Neural cell (in vitro differentiated cells): ENCODE measurements around the gene CFAP157. TPM values are rescaled to one million over a fixed set of nuclear protein-coding genes. Genes with fewer than 3 reads are reported as not detected.

Experiments used
- H2AFZ ChIP-seq: fragments of 200-600, 300-800 bp; sonication (generic), shearing (Covaris generic); 2 replicates; pipeline ENCODE4 v1.6.0; 2014; ENCODE audit warnings: low read depth, mild to moderate bottlenecking, antibody characterized with exemption, low read length, moderate library complexity
- H3F3A ChIP-seq: fragments of 200-600 bp; shearing (Covaris generic); 2 replicates; pipeline ENCODE4 v1.6.1; 2016; ENCODE audit warnings: mild to moderate bottlenecking, moderate library complexity, mixed read lengths, antibody characterized with exemption, low read length; ENCODE audit not compliant: insufficient read depth, poor library complexity, severe bottlenecking
- H3K27ac ChIP-seq: fragments of 200-600, 300-800 bp; sonication (generic), shearing (Covaris generic); 2 replicates; pipeline ENCODE4 v1.5.1; 2014; ENCODE audit warnings: mild to moderate bottlenecking, low read length, moderate library complexity
- H3K27me3 ChIP-seq: fragments of 300-800, 200-600 bp; sonication (generic), shearing (Covaris generic); 2 replicates; pipeline ENCODE4 v1.6.0; 2014; ENCODE audit warnings: mild to moderate bottlenecking, low read depth, low read length, moderate library complexity; ENCODE audit not compliant: insufficient read depth
- H3K36me3 ChIP-seq: fragments of 300-800, 200-600 bp; sonication (generic), shearing (Covaris generic); 2 replicates; pipeline ENCODE4 v1.5.1; 2014; ENCODE audit warnings: mild to moderate bottlenecking, antibody characterized with exemption, low read length, moderate library complexity; ENCODE audit not compliant: insufficient read depth
- H3K4me2 ChIP-seq: fragments of 300-800, 200-600 bp; sonication (generic), shearing (Covaris generic); 2 replicates; pipeline ENCODE4 v1.6.0; 2014; ENCODE audit warnings: mild to moderate bottlenecking, low read length
- H3K4me3 ChIP-seq: fragments of 300-800, 200-600 bp; sonication (generic), shearing (Covaris generic); 2 replicates; pipeline ENCODE4 v1.5.1; 2014; ENCODE audit warnings: mild to moderate bottlenecking, low read length, moderate library complexity
- H3K79me2 ChIP-seq: fragments of 200-600 bp; shearing (Covaris generic); replicated peaks from 2 replicates; pipeline ENCODE4 v1.6.0; 2014; ENCODE audit warnings: mild to moderate bottlenecking, low read length, moderate library complexity; ENCODE audit not compliant: insufficient read depth
- H3K9ac ChIP-seq: fragments of 300-800, 200-600 bp; sonication (generic), shearing (Covaris generic); 2 replicates; pipeline ENCODE4 v1.6.1; 2016; ENCODE audit warnings: mild to moderate bottlenecking, low read length, mixed read lengths
- H3K9me2 ChIP-seq: fragments of 200-600 bp; shearing (Covaris generic); 2 replicates; pipeline ENCODE4 v1.6.1; 2016; ENCODE audit warnings: mild to moderate bottlenecking, low read length, mixed read lengths; ENCODE audit not compliant: insufficient read depth
- H3K9me3 ChIP-seq: fragments of 200-600, 300-800 bp; sonication (generic), shearing (Covaris generic); 2 replicates; pipeline ENCODE4 v1.6.1; 2016; ENCODE audit warnings: mild to moderate bottlenecking, mixed run types, low read length, moderate library complexity, mixed read lengths
- H4K20me1 ChIP-seq: fragments of 200-600 bp; shearing (Covaris generic); 2 replicates; pipeline ENCODE4 v1.6.1; 2016; ENCODE audit warnings: mild to moderate bottlenecking, mixed run types; ENCODE audit not compliant: insufficient read depth
- CTCF ChIP-seq: fragments of 450-650 bp; IDR thresholded peaks from 2 replicates; pipeline ENCODE4 v1.5.1; 2014; ENCODE audit warnings: antibody characterized with exemption, mild to moderate bottlenecking, moderate library complexity; ENCODE audit not compliant: poor library complexity, severe bottlenecking
- EP300 ChIP-seq: fragments of 450-650 bp; conservative IDR thresholded peaks from 2 replicates; pipeline ENCODE4 v1.6.1; 2014; ENCODE audit warnings: antibody characterized with exemption, mild to moderate bottlenecking, moderate library complexity; ENCODE audit not compliant: poor library complexity, severe bottlenecking
- EZH2 ChIP-seq: fragments of 200-600, 300-800 bp; shearing (Covaris generic), sonication (generic); IDR thresholded peaks from 2 replicates; pipeline ENCODE4 v1.6.1; 2014; ENCODE audit warnings: antibody characterized with exemption, low read length, borderline replicate concordance, mild to moderate bottlenecking; ENCODE audit not compliant: insufficient read depth, poor library complexity, severe bottlenecking
- MXI1 ChIP-seq: fragments of 450-650 bp; conservative IDR thresholded peaks from 2 replicates; pipeline ENCODE4 v1.6.1; 2014; ENCODE audit warnings: antibody characterized with exemption, mild to moderate bottlenecking; ENCODE audit not compliant: poor library complexity, severe bottlenecking
- POLR2AphosphoS5 ChIP-seq: IDR thresholded peaks from 2 replicates; pipeline ENCODE4 v1.6.1; 2012
- RAD21 ChIP-seq: fragments of 450-650 bp; conservative IDR thresholded peaks from 2 replicates; pipeline ENCODE4 v1.6.1; 2014; ENCODE audit warnings: antibody characterized with exemption, mild to moderate bottlenecking, moderate library complexity
- REST ChIP-seq: IDR thresholded peaks from 2 replicates; pipeline ENCODE4 v1.6.1; 2012; ENCODE audit warnings: borderline replicate concordance
- SMC3 ChIP-seq: fragments of 450-650 bp; conservative IDR thresholded peaks from 2 replicates; pipeline ENCODE4 v1.6.1; 2014; ENCODE audit warnings: antibody characterized with exemption, mild to moderate bottlenecking, moderate library complexity; ENCODE audit not compliant: poor library complexity
- TAF1 ChIP-seq: IDR thresholded peaks from 2 replicates; pipeline ENCODE4 v1.6.1; 2012; ENCODE audit warnings: low read depth
- polyA plus RNA-seq: library from polyadenylated mRNA; depleted of rRNA; stranded (reverse); fragments of >200 nt; gene quantifications from 2 replicates; pipeline ENCODE4 v1.2.3, GENCODE V29; 2014

Gene CFAP157
- polyA plus RNA-seq, 1 donor from 2014 or later = 1.3 TPM

GRCh38 chr9:127763918-127764384, 57.2 kb downstream of the CFAP157 start:
- no peaks in the 10 kb centered on the region for H3K9me2 ChIP-seq
- no peaks in the 10 kb centered on the region for H4K20me1 ChIP-seq
- H3K36me3 ChIP-seq = no peaks in the 10 kb centered on the region
- no peak overlapping the region for H3K4me2 ChIP-seq
- no peaks in the 10 kb centered on the region for H3F3A ChIP-seq
- no peak overlapping the region for H3K27ac ChIP-seq
- H3K79me2 ChIP-seq = no peaks in the 10 kb centered on the region
- no peak overlapping the region for H3K4me3 ChIP-seq
- H3K9ac ChIP-seq = no peak overlapping the region
- no peaks in the 10 kb centered on the region for H3K27me3 ChIP-seq
- H2AFZ ChIP-seq = no peak overlapping the region
- H3K9me3 ChIP-seq = no peaks in the 10 kb centered on the region
- TF ChIP-seq EP300 = no peak
- no peak for TF ChIP-seq TAF1
- TF ChIP-seq POLR2AphosphoS5 = no peak
- TF ChIP-seq SMC3 = no peak
- TF ChIP-seq EZH2 = no peak
- no peak for TF ChIP-seq MXI1
- TF ChIP-seq CTCF = no peak
- no peak for TF ChIP-seq RAD21
- no peak for TF ChIP-seq REST

- Histone ChIP-seq H3F3A (no peaks in the 10 kb centered on the region), H3K79me2 (no peaks in the 10 kb centered on the region), H3K4me3 (no peak overlapping the region), H3K27ac (no peak overlapping the region), H3K36me3 (no peaks in the 10 kb centered on the region), H3K9ac (no peak overlapping the region), H3K9me2 (no peaks in the 10 kb centered on the region), H3K27me3 (no peaks in the 10 kb centered on the region), H2AFZ (no peak overlapping the region), H3K4me2 (no peak overlapping the region), H4K20me1 (no peaks in the 10 kb centered on the region), H3K9me3 (no peaks in the 10 kb centered on the region)
- TF ChIP-seq POLR2AphosphoS5 (no peak), CTCF (no peak), EZH2 (no peak), EP300 (no peak), REST (no peak), MXI1 (no peak), RAD21 (no peak), TAF1 (no peak), SMC3 (no peak)
Observed at GRCh38 chr9:127765418-127765817, 58.6 kb downstream of the CFAP157 start.
